Ascending aorta (tissue), 2 donors: ENCODE data around the gene LDLRAD2. TPM values are rescaled to one million over a fixed set of nuclear protein-coding genes. Genes with fewer than 3 reads are reported as not detected.

Experiments
- DNase-seq, 2 donors: peaks; one replicate each; pipeline ENCODE4 v3.0.0-alpha.2; 2019; ENCODE audit warnings: low spot score in 2 of 2
- H3K27ac ChIP-seq, 2 donors: fragments of 200-600 bp; sonication (generic); one replicate each; pipeline ENCODE4 v1.5.1; 2016 to 2017; ENCODE audit warnings: mild to moderate bottlenecking in 1 of 2
- H3K27me3 ChIP-seq: fragments of 200-600 bp; sonication (generic); one replicate; pipeline ENCODE4 v1.5.1; 2017
- H3K36me3 ChIP-seq, 2 donors: fragments of 200-600 bp; sonication (generic); one replicate each; pipeline ENCODE4 v1.5.1; 2016
- H3K4me1 ChIP-seq, 2 donors: fragments of 200-600 bp; sonication (generic); one replicate each; pipeline ENCODE4 v1.5.1; 2016 to 2017; ENCODE audit warnings: mild to moderate bottlenecking in 1 of 2
- H3K4me3 ChIP-seq, 2 donors: fragments of 200-600 bp; sonication (generic); one replicate each; pipeline ENCODE4 v1.5.1; 2016 to 2017; ENCODE audit warnings: mild to moderate bottlenecking in 1 of 2
- H3K9me3 ChIP-seq, 2 donors: fragments of 200-600 bp; sonication (generic); one replicate each; pipeline ENCODE4 v1.5.1; 2016
- intact Hi-C: fragments of 100-400 bp; cut with DNase I; formaldehyde crosslinking; loops from one replicate; pipeline ENCODE4 v1.15.1; 2023
- total RNA-seq: library from RNA; depleted of rRNA; stranded (reverse); fragments of >200 nt; gene quantifications from one replicate; pipeline ENCODE4 v1.1.0, GENCODE V29; 2016
- TF ChIP-seq, protein P1 (sequence below), 3 experiments: fragments of 200-600 bp in 2 of 3; fragments of 450-650 bp in 1 of 3; sonication (generic) in 2 of 3; IDR thresholded peaks; one replicate each; pipeline ENCODE4 v1.5.1; 2016 to 2019; ENCODE audit warnings: antibody characterized with exemption in 3 of 3, mild to moderate bottlenecking in 1 of 3, moderate library complexity in 1 of 3

Gene LDLRAD2
- total RNA-seq, 1 donor from 2014 or later = not detected

DNA sequence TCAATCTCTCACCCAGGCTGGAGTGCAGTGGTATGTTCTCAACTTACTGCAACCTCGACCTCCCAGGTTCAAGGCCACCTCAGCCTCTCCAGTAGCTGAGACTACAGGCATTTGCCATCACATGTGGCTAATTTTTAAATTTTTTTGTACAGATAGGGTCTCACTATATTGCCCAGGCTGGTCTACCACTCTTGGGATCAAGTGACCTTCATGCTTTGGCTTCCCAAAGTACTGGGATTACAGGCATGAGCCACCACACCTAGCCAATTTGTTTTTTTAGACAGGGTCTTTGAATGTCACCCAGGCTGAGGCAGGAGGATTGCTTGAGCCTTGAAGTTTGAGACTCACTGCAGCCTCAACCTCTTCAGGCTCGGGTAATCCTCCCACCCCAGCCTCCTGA, 19.0 kb upstream of the LDLRAD2 start:
- Histone ChIP-seq H3K4me3 (no peak overlapping the region), H3K9me3 (no peaks in the 10 kb centered on the region), H3K4me1 (no peaks in the 10 kb centered on the region), H3K27me3 (no peaks in the 10 kb centered on the region), H3K36me3 (no peaks in the 10 kb centered on the region), H3K27ac (no peak overlapping the region)
- intact Hi-C loops = no loop called here
- TF ChIP-seq, protein P1, sequence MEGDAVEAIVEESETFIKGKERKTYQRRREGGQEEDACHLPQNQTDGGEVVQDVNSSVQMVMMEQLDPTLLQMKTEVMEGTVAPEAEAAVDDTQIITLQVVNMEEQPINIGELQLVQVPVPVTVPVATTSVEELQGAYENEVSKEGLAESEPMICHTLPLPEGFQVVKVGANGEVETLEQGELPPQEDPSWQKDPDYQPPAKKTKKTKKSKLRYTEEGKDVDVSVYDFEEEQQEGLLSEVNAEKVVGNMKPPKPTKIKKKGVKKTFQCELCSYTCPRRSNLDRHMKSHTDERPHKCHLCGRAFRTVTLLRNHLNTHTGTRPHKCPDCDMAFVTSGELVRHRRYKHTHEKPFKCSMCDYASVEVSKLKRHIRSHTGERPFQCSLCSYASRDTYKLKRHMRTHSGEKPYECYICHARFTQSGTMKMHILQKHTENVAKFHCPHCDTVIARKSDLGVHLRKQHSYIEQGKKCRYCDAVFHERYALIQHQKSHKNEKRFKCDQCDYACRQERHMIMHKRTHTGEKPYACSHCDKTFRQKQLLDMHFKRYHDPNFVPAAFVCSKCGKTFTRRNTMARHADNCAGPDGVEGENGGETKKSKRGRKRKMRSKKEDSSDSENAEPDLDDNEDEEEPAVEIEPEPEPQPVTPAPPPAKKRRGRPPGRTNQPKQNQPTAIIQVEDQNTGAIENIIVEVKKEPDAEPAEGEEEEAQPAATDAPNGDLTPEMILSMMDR (IDR thresholded peaks at IDR 0.05) = no peak
- DNase-seq = no peak

DNA sequence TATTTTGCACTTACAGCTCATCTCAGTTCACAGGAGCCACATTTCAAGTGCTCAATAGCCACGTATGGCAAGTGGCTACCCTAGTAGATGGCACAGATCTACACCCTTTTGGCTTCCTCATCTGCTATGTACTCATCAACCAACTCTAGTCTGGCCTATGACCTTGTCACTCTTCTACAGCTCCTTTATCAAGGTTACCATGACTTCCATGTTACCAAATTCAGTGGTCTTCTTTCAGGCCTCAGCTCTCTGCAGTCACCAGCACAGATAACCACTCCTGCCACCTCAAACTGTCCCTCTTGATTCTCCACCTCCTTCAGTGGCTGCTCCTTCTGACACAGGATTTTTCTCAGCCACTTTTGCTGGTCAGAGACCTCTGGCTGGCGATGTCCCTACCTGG, 17.4 kb upstream of the LDLRAD2 start:
- Histone ChIP-seq H3K27me3 (no peaks in the 10 kb centered on the region), H3K36me3 (no peaks in the 10 kb centered on the region), H3K4me1 (no peaks in the 10 kb centered on the region), H3K9me3 (no peaks in the 10 kb centered on the region), H3K27ac (no peak overlapping the region), H3K4me3 (no peak overlapping the region)
- DNase-seq = no peak
- intact Hi-C loops = no loop called here
- TF ChIP-seq, protein P1 (IDR thresholded peaks at IDR 0.05) = no peak

DNA sequence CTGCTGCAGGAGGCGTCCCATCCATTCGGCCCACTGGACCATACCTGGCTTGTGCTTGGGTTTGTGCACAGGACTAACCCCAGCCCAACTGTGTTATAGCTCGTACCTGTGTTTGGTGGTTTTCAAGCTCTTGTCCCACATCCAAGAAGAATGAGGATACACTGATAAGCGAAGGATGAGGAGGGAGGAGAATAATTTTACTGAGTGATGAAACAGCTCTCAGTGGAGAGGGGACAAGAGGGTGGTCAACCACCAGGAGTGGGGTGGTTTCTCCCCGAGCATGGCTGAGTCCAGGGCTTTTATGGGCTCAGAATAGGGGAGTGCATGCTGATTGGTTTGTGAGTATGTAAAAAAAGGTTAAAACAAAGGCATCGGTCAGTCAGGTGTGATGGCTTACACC, 17.0 kb upstream of the LDLRAD2 start:
- Histone ChIP-seq H3K36me3 (no peaks in the 10 kb centered on the region), H3K27me3 (no peaks in the 10 kb centered on the region), H3K4me1 (no peaks in the 10 kb centered on the region), H3K27ac (no peak overlapping the region), H3K9me3 (no peaks in the 10 kb centered on the region), H3K4me3 (no peak overlapping the region)
- TF ChIP-seq, protein P1 (IDR thresholded peaks at IDR 0.05) = no peak
- intact Hi-C loops = no loop called here
- DNase-seq = no peak

DNA sequence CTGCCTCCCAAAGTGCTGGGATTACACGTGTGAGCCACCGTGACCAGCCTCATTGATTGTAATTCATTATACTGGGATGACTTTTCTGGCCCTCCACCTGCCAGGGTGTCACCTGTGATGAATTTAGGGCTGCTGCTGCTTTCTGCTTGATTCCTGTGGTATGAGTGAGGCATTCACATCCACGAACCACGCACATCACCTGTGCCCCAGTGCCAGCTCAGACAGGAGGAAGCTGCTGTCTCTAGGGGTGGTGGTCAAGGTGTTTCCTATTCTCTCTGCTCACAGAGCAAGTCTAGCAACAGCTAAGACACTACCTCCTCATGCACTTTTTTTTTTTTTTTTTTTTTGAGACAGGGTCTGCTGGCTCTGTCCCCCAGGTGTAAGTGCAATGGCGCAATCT, 12.3 kb upstream of the LDLRAD2 start:
- no peaks in the 10 kb centered on the region for H3K9me3 ChIP-seq
- no peak overlapping the region for H3K4me3 ChIP-seq
- H3K27me3 ChIP-seq = no peaks in the 10 kb centered on the region
- H3K4me1 ChIP-seq = no peaks in the 10 kb centered on the region
- intact Hi-C loops = no loop called here
- no peak overlapping the region for H3K27ac ChIP-seq
- TF ChIP-seq, protein P1 (IDR thresholded peaks at IDR 0.05) = no peak
- no peaks in the 10 kb centered on the region for H3K36me3 ChIP-seq
- no peak for DNase-seq

DNA sequence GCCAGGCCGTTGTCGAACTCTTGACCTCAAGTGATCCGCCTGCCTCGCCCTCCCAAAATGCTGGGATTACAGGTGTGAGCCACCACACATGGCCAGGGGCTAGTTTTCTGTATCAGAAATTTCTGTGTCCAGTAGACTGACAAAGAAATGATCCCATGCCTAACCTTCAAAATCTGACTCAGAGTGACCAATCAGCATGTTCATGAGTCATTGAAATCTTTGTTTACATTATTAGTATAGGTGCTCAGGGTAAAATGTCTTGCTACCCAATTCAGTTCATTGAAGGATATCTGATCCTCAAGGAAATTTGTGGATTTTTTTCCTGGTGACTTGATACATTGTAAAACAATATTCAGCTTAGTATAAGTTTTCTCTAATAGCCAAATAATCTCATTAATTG, 11.0 kb upstream of the LDLRAD2 start:
- Histone ChIP-seq H3K9me3 (no peaks in the 10 kb centered on the region), H3K27me3 (no peaks in the 10 kb centered on the region), H3K4me3 (no peak overlapping the region), H3K27ac (no peak overlapping the region), H3K36me3 (no peaks in the 10 kb centered on the region), H3K4me1 (no peaks in the 10 kb centered on the region)
- intact Hi-C loops = no loop called here
- DNase-seq = no peak
- TF ChIP-seq, protein P1 (IDR thresholded peaks at IDR 0.05) = no peak

DNA sequence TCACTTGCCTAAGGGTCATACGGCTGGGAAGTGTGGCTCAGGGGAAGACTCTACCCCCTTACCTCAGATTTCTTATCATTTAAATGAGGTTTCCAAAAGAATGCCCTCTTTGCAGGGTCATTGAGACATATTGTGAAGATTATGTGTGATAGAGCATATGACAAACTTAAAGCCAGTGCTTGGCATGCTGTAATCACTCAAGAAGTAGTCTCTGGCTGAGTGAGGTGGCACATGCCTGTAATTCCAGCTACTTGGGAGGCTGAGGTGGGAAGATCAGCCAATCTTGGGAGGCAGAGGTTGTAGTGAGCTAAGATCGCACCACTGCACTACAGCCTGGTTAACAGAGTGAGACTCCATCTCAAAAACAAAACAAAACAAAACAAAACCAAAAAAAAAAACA, 7.5 kb upstream of the LDLRAD2 start:
- no peaks in the 10 kb centered on the region for H3K4me1 ChIP-seq
- no peak overlapping the region for H3K4me3 ChIP-seq
- DNase-seq = no peak
- H3K9me3 ChIP-seq = no peaks in the 10 kb centered on the region
- intact Hi-C loops = no loop called here
- H3K36me3 ChIP-seq = no peaks in the 10 kb centered on the region
- TF ChIP-seq, protein P1 (IDR thresholded peaks at IDR 0.05) = no peak
- no peak overlapping the region for H3K27ac ChIP-seq
- no peaks in the 10 kb centered on the region for H3K27me3 ChIP-seq
